Tracheal epithelial cell (primary cell): Measurements from ENCODE around the gene KCNK7. TPM values are rescaled to one million over a fixed set of nuclear protein-coding genes. Genes with fewer than 3 reads are reported as not detected.

ENCODE experiments used
- total RNA-seq: library from RNA; depleted of rRNA; stranded (reverse); fragments of >200 nt; gene quantifications from 2 replicates; pipeline ENCODE4 v1.2.1, GENCODE V29; 2014

KCNK7 gene, protein sequence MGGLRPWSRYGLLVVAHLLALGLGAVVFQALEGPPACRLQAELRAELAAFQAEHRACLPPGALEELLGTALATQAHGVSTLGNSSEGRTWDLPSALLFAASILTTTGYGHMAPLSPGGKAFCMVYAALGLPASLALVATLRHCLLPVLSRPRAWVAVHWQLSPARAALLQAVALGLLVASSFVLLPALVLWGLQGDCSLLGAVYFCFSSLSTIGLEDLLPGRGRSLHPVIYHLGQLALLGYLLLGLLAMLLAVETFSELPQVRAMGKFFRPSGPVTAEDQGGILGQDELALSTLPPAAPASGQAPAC
- total RNA-seq: 0.48 and 3.2 TPM in 2 replicates

DNA sequence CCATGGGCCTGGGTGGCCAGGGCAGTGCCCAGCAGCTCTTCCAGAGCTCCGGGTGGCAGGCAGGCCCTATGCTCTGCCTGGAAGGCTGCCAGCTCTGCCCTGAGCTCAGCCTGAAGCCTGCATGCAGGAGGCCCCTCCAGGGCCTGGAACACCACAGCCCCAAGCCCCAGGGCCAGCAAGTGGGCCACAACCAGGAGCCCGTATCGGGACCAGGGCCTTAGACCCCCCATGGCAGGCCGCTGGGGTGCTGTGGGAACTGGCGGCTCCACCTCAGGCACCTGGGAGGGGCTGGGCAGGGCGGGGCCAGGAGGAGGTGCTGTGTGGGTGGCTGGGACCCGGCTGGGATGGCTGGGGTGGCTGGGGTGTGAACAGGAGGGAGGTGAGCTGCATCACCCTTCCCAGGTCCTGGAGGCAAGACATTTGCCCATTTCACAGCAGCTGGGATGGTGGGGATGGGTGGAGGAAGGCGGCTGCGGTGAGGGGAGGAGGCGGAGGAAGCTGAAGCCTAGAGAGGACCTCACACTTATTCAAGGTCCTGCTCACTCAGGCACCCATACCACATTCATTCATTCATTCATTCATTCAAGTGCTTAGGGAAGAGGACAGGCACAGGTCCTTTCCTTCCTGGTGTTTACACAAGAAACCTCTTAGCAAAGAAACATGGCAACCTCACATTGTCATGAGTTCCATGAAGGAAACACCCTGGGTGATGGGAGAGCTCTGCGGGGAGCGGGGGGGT lies at the start of gene KCNK7:
KCNK7 (minus strand) TSS at position 258 of the 739 bp plus-strand sequence; CDS start at position 230, 28 bp downstream.

DNA sequence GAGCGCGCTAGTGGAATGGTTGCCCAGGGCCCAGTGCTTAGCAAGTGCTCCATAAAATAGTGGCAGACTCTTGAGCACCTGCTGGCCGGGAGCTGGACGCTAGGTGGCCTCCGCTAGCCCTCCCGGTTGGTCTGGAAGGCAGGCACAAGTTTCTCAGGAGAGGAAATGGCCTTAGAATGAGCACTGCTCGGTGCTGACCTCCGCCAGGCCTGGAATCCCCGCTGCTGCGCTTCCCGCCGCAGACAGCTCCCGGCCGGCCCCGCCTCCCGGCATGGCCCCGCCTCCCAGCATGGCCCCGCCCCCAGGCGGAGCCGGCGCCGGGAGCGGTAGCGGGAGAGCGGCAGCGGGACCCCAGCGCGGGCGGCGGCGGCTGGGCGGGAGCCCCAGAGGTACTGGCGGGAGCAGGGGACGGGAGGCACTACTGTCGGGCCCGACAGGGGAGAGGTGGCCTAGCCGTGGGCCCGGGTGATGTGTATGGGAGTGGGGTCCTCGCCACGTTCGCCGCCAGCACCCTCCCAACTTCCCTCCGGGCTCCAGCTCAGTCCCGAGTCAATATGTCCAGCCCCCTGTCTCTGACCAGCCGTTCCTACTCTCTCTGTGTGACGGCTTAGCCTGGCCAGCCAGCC lies 42.3 kb upstream of the KCNK7 start, which contains the start of gene SIPA1:
SIPA1 (plus strand) TSS at position 308 of the 626 bp plus-strand sequence. CDS start 2,821 bp downstream, outside the sequence.

DNA sequence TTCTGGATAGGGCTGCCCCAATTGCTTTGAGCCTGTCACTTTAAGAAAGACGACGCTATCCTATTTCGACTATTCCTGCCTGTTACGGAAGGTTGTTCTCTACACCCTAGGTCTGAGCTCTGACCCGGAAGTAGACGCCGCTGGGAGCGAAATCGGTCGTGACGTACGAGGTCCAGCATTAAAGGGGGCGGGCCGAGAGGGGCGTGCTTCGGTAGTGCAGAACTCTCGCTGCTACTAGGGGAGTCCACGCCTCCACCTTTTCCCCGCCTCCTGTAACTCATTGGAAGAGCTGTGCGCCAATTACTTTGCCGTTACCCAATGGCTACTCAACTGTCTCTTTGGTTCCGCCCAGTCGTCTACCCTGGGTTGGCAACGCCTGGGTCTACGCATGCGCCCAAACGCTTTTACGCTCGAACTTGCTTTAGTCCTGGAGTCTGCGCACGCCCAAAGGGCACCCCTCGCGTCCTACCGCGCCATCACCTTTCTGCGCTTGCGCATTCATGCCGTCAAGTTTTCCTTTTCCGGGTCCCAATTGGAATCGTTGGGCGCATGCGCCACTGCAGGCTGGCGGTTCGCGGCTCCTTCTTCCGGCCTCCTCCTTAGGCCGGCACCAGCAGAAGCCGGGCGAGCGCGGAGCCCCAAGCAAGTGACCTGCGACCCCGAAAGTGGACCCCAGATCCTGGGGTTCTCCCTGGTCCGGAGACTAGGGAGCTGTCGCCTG lies 19.8 kb upstream of the KCNK7 start, which contains the start of gene PCNX3:
PCNX3 (plus strand) TSS at position 548 of the 721 bp plus-strand sequence. CDS start 536 bp downstream, outside the sequence.

DNA sequence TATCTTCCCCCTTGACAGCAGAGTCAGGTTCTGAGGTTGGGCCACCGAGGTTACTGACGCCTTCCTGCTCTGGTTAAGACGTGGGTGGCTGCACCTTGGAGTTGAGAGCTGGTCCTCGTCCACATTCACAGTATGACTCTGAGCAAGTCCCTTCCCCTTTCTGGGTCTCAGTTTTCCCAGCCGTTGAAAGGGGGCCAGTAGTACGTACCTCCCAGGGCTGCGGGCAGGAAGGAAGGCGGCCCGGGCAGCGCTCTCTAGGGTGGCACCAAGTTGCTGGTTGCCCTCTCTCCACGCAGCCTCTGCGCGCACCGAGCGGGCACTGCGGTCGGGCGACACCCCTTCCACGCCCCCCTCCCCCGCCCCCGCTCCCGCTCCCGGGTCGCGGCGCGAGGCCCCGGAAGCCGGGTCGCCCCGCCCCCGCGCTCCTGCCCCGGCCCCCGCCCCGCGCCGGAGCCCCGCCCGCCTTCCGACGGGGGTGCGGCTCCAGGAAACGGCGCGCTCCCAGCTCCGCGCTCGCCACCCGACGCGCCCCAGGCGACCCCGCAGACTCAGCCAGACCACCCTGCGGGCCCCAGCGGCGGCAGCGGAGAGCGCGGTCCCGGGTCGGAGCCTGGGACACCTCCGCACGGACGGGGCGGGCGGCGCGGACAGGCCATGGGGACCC lies 19.9 kb downstream of the KCNK7 start, which contains the start of gene EHBP1L1:
EHBP1L1 (plus strand) TSS at position 486 of the 664 bp plus-strand sequence. CDS start 250 bp downstream, outside the sequence.

DNA sequence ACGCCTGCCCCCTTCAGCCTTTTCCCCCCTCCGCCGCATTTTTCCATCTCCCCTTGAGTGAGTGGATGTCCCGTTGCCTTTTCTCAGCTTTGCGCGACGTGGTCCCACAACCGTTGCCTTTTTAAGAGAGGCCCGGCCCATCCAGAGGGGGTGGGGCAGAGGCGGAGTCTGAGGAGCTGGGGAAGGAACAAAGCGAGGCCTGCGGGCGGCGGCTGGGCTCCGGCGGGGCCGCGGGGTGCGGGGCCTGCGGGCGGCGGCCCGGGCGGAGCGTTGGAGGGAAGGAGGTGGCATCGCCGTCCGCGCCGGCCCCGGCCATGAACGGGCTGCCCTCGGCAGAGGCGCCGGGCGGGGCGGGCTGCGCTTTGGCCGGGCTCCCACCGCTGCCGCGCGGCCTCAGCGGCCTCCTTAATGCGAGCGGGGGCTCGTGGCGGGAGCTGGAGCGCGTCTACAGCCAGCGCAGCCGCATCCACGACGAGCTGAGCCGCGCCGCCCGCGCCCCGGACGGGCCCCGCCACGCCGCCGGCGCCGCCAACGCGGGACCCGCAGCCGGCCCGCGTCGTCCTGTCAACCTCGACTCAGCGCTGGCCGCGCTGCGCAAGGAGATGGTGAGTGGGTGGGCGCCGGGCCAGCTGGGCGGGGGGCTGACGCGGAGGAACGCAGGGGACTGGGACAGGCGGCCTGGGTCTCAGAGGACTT lies 23.1 kb downstream of the KCNK7 start, which contains the start of gene FAM89B:
FAM89B (plus strand) TSS at position 183 of the 696 bp plus-strand sequence; CDS start at position 315, 132 bp downstream.

DNA sequence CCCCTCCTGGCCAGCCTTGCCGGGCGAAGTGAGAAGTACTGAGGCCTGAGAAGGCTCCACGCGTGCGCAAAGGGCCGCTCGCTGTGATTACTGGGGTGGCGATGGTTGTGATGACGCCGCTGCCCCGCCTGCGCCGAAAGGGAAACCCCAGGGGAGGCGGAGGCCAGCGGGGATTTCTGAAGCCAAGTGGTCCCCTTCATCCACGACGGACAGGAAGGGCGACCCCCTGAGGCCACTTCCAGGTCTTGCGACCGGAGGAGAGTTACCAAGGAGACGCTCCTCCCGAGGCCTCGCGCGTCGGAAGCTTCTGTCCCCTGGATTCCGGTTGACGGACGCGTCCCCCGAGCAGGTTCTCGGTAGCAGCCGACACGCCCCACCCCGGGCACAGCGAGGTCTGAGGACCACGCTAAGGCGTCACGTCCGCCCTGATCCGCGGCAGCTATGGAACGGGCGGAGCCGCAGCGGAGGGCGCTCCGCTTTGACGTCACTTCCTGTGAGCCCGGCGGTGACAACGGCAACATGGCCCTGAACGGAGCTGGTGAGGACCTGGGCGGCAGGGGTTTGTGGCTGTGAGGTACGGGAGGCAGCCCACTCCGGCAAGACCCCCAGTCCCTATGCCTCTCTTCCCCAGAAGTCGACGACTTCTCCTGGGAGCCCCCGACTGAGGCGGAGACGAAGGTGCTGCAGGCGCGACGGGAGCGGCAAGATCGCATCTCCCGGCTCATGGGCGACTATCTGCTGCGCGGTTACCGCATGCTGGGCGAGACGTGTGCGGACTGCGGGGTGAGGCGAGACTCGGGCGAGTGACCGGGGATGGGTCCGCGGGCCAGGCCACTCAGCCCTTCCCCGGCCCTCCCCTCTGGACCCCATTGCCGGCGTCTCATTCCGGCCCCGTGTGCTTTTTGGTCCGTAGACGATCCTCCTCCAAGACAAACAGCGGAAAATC lies 25.4 kb downstream of the KCNK7 start, which contains the start of gene ZNRD2:
ZNRD2 (plus strand) TSS at position 505 of the 946 bp plus-strand sequence; CDS start at position 520, 15 bp downstream.

DNA sequence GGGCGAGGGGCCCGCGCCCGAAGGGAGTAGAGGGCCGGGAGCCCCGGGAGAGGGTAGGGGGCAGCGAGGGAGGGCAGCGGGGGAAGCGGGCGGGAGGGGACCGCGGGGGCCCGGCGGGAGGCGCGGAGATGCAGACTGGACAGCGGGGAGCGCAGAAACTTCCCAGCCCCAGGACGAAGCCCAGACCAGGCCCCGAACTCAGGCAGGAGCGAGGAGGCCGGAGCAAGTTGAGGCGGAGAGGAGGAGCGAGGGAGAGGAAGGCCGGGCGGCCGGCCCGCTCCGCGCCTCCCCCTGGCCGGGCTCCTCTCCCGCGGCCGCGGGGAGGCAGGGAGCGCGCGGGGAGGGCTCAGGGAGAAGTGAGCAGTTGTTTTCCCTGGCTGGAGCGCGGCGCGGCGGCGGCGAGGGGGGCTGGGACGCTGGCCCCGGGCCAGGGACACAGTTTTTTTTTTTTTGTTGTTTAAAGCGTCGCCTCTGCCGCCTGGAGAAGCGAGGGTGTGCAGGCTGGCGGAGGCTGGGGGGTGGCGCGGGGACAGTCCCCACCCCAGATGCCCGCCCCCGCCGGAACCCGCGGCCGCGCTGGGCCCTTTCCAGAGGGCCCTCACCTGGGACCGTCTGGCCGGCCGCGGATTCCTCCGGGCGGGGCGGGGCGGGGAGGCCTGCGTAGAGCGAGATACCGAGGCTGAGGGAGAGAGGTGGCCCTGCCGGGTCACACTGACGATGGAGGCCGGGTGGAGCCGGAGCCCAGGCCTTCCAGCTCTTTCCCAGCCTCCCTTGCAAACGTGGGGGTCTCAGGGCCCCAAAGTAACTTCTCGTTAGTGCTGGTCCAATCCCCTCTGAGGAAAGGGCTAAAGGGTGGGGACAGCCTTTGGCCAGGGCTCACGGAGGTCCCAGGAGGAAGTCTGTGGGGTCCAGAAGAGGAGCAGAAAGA lies 37.3 kb downstream of the KCNK7 start, which contains the start of gene LTBP3:
LTBP3 (minus strand) TSS at position 358 of the 928 bp plus-strand sequence. CDS start 400 bp downstream, outside the sequence.

Other genes starting within 250 kb of the KCNK7 start
- under 0.01 and 0.43 TPM in 2 replicates for gene TIGD3, start 241.0 kb downstream of the KCNK7 start, total RNA-seq
- gene SLC25A45, start 213.2 kb downstream of the KCNK7 start, total RNA-seq: under 0.01 and 1.9 TPM in 2 replicates
- gene FRMD8, start 209.2 kb downstream of the KCNK7 start, total RNA-seq: 52.2 and 169 TPM in 2 replicates
- gene NEAT1, start 173.0 kb downstream of the KCNK7 start, total RNA-seq: 49.2 and 67.4 TPM in 2 replicates
- gene MALAT1, start 96.8 kb downstream of the KCNK7 start, total RNA-seq: 4,567 and 7,714 TPM in 2 replicates
- 58.4 and 75.9 TPM in 2 replicates for gene SCYL1, start 70.7 kb downstream of the KCNK7 start, total RNA-seq
- gene LTBP3, start 37.4 kb downstream of the KCNK7 start, total RNA-seq: 19.8 and 39.0 TPM in 2 replicates
- 63.3 and 88.9 TPM in 2 replicates for gene ZNRD2, start 25.3 kb downstream of the KCNK7 start, total RNA-seq
- gene FAM89B, start 23.3 kb downstream of the KCNK7 start, total RNA-seq: 12.1 and 17.6 TPM in 2 replicates
- 60.1 and 66.3 TPM in 2 replicates for gene EHBP1L1, start 19.7 kb downstream of the KCNK7 start, total RNA-seq
- gene MAP3K11, start 18.4 kb upstream of the KCNK7 start, total RNA-seq: 15.6 and 33.7 TPM in 2 replicates
- gene PCNX3, start 20.0 kb upstream of the KCNK7 start, total RNA-seq: 11.3 and 15.4 TPM in 2 replicates
- 20.2 and 22.8 TPM in 2 replicates for gene SIPA1, start 42.3 kb upstream of the KCNK7 start, total RNA-seq
- gene RELA, start 67.1 kb upstream of the KCNK7 start, total RNA-seq: 10.7 and 19.0 TPM in 2 replicates
- 33.0 and 43.6 TPM in 2 replicates for gene KAT5, start 116.5 kb upstream of the KCNK7 start, total RNA-seq
- 13.9 and 42.2 TPM in 2 replicates for gene RNASEH2C, start 125.0 kb upstream of the KCNK7 start, total RNA-seq
- gene AP5B1, start 185.2 kb upstream of the KCNK7 start, total RNA-seq: 11.7 and 23.4 TPM in 2 replicates
- 8.1 and 61.7 TPM in 2 replicates for gene OVOL1, start 191.3 kb upstream of the KCNK7 start, total RNA-seq
- 0.24 and 0.43 TPM in 2 replicates for gene SNX32, start 238.2 kb upstream of the KCNK7 start, total RNA-seq